Gastroesophageal sphincter (tissue), 3 donors: ENCODE data around the gene CDCA7L.

ENCODE experiments used
- CTCF ChIP-seq, 4 experiments: fragments of 200-600 bp in 2 of 4; fragments of 450-650 bp in 2 of 4; sonication (generic) in 1 of 4; IDR thresholded peaks; one replicate each; pipeline ENCODE4 v1.5.1; 2017 to 2019; ENCODE audit warnings: antibody characterized with exemption in 4 of 4, mild to moderate bottlenecking in 2 of 4, moderate library complexity in 2 of 4
- POLR2A ChIP-seq, 2 donors: fragments of 450-650 bp; IDR thresholded peaks; one replicate each; pipeline ENCODE4 v1.6.1; 2017; ENCODE audit warnings: antibody characterized with exemption in 2 of 2, mild to moderate bottlenecking in 2 of 2, moderate library complexity in 1 of 2

GRCh38 chr7:21893401-21893800 is 52.3 kb downstream of the CDCA7L start:
- TF ChIP-seq CTCF (IDR thresholded peaks at IDR 0.05) (no peak), POLR2A (IDR thresholded peaks at IDR 0.05) (no peak)
